HepG2 (cell line): Measurements from ENCODE around the gene EARS2. TPM values are rescaled to one million over a fixed set of nuclear protein-coding genes. Genes with fewer than 3 reads are reported as not detected.

ENCODE experiments used
- ATAD3A ChIP-seq: sonication (generic); formaldehyde crosslinking; IDR thresholded peaks from 2 replicates; pipeline ENCODE4 v1.4.0; 2020; ENCODE audit warnings: missing genetic modification reagents
- BCL6 ChIP-seq: IDR thresholded peaks from 2 replicates; pipeline ENCODE4 v1.6.1; 2016; ENCODE audit warnings: missing genetic modification reagents, missing compliant biosample characterization
- FOXP1 ChIP-seq, 2 experiments: fragments of 450-650 bp in 1 of 2; IDR thresholded peaks; 2 replicates each; pipeline ENCODE4 v1.6.1; 2017 to 2018; ENCODE audit warnings: antibody characterized with exemption in 1 of 2
- HNRNPUL1 ChIP-seq: fragments of 200-400 bp; formaldehyde crosslinking; IDR thresholded peaks from 2 replicates; pipeline ENCODE4 v1.6.1; 2017; ENCODE audit warnings: low read depth, mild to moderate bottlenecking, low read length, moderate library complexity
- IRF2 ChIP-seq: IDR thresholded peaks from 2 replicates; pipeline ENCODE4 v1.6.1; 2018; ENCODE audit warnings: missing genetic modification reagents, missing compliant biosample characterization
- IRX3 ChIP-seq: sonication (generic); formaldehyde crosslinking; IDR thresholded peaks from 2 replicates; pipeline ENCODE4 v1.8.1; 2023; ENCODE audit warnings: mild to moderate bottlenecking, low read depth, missing genetic modification reagents, borderline replicate concordance
- KAT7 ChIP-seq: IDR thresholded peaks from 2 replicates; pipeline ENCODE4 v1.6.1; 2018; ENCODE audit warnings: borderline replicate concordance, missing compliant biosample characterization
- KMT2B ChIP-seq: IDR thresholded peaks from 2 replicates; pipeline ENCODE4 v1.6.1; 2016; ENCODE audit warnings: missing genetic modification reagents, missing compliant biosample characterization
- MLLT10 ChIP-seq: sonication (generic); formaldehyde crosslinking; IDR thresholded peaks from 2 replicates; pipeline ENCODE4 v1.4.0; 2020; ENCODE audit warnings: missing genetic modification reagents
- NFE2L1 ChIP-seq: sonication (generic); formaldehyde crosslinking; IDR thresholded peaks from 2 replicates; pipeline ENCODE4 v1.4.0; 2020; ENCODE audit warnings: missing genetic modification reagents, mild to moderate bottlenecking, borderline replicate concordance
- PLRG1 ChIP-seq: fragments of 450-650 bp; conservative IDR thresholded peaks from 2 replicates; pipeline ENCODE4 v1.6.1; 2016
- REXO4 ChIP-seq: sonication (generic); formaldehyde crosslinking; IDR thresholded peaks from 2 replicates; pipeline ENCODE4 v1.8.0; 2022; ENCODE audit warnings: missing genetic modification reagents, mild to moderate bottlenecking, borderline replicate concordance
- SALL1 ChIP-seq: sonication (generic); formaldehyde crosslinking; IDR thresholded peaks from 2 replicates; pipeline ENCODE4 v1.8.0; 2022; ENCODE audit warnings: mild to moderate bottlenecking, missing genetic modification reagents
- SNAI1 ChIP-seq: sonication (generic); formaldehyde crosslinking; IDR thresholded peaks from 2 replicates; pipeline ENCODE4 v1.5.0; 2020; ENCODE audit warnings: mild to moderate bottlenecking, missing genetic modification reagents, borderline replicate concordance
- STAG1 ChIP-seq: sonication (generic); formaldehyde crosslinking; IDR thresholded peaks from 2 replicates; pipeline ENCODE4 v1.4.0; 2020; ENCODE audit warnings: missing genetic modification reagents
- TP53 ChIP-seq: sonication (generic); formaldehyde crosslinking; conservative IDR thresholded peaks from 2 replicates; pipeline ENCODE4 v1.4.0; 2020; ENCODE audit warnings: missing genetic modification reagents
- U2AF2 ChIP-seq: fragments of 200-400 bp; formaldehyde crosslinking; IDR thresholded peaks from 2 replicates; pipeline ENCODE4 v1.6.1; 2017; ENCODE audit warnings: low read depth, mild to moderate bottlenecking, low read length
- ZIK1 ChIP-seq: sonication (generic); formaldehyde crosslinking; IDR thresholded peaks from 2 replicates; pipeline ENCODE4 v1.5.0; 2020; ENCODE audit warnings: mild to moderate bottlenecking, low read depth, missing genetic modification reagents, borderline replicate concordance
- ZNF224 ChIP-seq: sonication (generic); formaldehyde crosslinking; IDR thresholded peaks from 2 replicates; pipeline ENCODE4 v1.5.0; 2020; ENCODE audit warnings: mild to moderate bottlenecking, missing genetic modification reagents
- ZNF317 ChIP-seq: sonication (generic); formaldehyde crosslinking; IDR thresholded peaks from 2 replicates; pipeline ENCODE4 v1.5.0; 2020; ENCODE audit warnings: mild to moderate bottlenecking, missing genetic modification reagents
- ZNF335 ChIP-seq: sonication (generic); formaldehyde crosslinking; IDR thresholded peaks from 2 replicates; pipeline ENCODE4 v1.4.0; 2020; ENCODE audit warnings: missing genetic modification reagents
- ZNF737 ChIP-seq: sonication (generic); formaldehyde crosslinking; IDR thresholded peaks from 2 replicates; pipeline ENCODE4 v1.5.0; 2020; ENCODE audit warnings: missing genetic modification reagents, mild to moderate bottlenecking, borderline replicate concordance
- ZNF768 ChIP-seq: sonication (generic); formaldehyde crosslinking; IDR thresholded peaks from 2 replicates; pipeline ENCODE4 v1.4.0; 2020; ENCODE audit warnings: missing genetic modification reagents
- ZNF781 ChIP-seq: sonication (generic); formaldehyde crosslinking; IDR thresholded peaks from 2 replicates; pipeline ENCODE4 v1.5.1; 2020; ENCODE audit warnings: borderline replicate concordance, mild to moderate bottlenecking, missing genetic modification reagents; ENCODE audit errors: not compliant biosample characterization
- ZNF83 ChIP-seq: sonication (generic); formaldehyde crosslinking; IDR thresholded peaks from 2 replicates; pipeline ENCODE4 v1.4.0; 2020; ENCODE audit warnings: missing genetic modification reagents, mild to moderate bottlenecking, borderline replicate concordance
- ZSCAN21 ChIP-seq: sonication (generic); formaldehyde crosslinking; IDR thresholded peaks from 2 replicates; pipeline ENCODE4 v1.8.0; 2022; ENCODE audit warnings: mild to moderate bottlenecking, missing genetic modification reagents, moderate library complexity, borderline replicate concordance
- polyA plus RNA-seq, 8 experiments: library from polyadenylated mRNA; depleted of rRNA in 3 of 8; stranded (reverse) in 7 of 8; unstranded in 1 of 8; fragments of >200 nt; fragmentation: Illumina TruSeq in 4 of 8; extraction: Trizol in 4 of 8; gene quantifications; 2 replicates each; pipeline versions ENCODE4 v1.2.1 to v1.2.3, GENCODE V29; 2011 to 2016; ENCODE audit warnings: low read depth in 4 of 8, missing spikeins in 1 of 8, mixed read lengths in 1 of 8; ENCODE audit not compliant: insufficient read depth in 1 of 8
- total RNA-seq, 5 experiments: library from RNA; depleted of rRNA; stranded (reverse); fragments of >200 nt; fragmentation: Illumina TruSeq; extraction: Trizol; gene quantifications; 2 replicates each; pipeline ENCODE4 v1.2.3, GENCODE V29; 2016; ENCODE audit warnings: low read depth in 1 of 5
- TF ChIP-seq, protein P1 (sequence below): IDR thresholded peaks from 2 replicates; pipeline ENCODE4 v1.6.1; 2016; ENCODE audit warnings: control low read depth
- TF ChIP-seq, protein P2 (sequence below): sonication (generic); formaldehyde crosslinking; IDR thresholded peaks from 2 replicates; pipeline ENCODE4 v1.5.0; 2020; ENCODE audit warnings: missing genetic modification reagents
- TF ChIP-seq, protein P3 (sequence below): sonication (generic); formaldehyde crosslinking; IDR thresholded peaks from 2 replicates; pipeline ENCODE4 v1.8.1; 2023; ENCODE audit warnings: missing genetic modification reagents, mild to moderate bottlenecking, borderline replicate concordance

The EARS2 gene
- total and polyA plus RNA-seq, 2 of the 13 experiments (the other 11 are each of a cell fraction or from before 2014, with no cell fraction given): 49.4 to 80.4 TPM

DNA sequence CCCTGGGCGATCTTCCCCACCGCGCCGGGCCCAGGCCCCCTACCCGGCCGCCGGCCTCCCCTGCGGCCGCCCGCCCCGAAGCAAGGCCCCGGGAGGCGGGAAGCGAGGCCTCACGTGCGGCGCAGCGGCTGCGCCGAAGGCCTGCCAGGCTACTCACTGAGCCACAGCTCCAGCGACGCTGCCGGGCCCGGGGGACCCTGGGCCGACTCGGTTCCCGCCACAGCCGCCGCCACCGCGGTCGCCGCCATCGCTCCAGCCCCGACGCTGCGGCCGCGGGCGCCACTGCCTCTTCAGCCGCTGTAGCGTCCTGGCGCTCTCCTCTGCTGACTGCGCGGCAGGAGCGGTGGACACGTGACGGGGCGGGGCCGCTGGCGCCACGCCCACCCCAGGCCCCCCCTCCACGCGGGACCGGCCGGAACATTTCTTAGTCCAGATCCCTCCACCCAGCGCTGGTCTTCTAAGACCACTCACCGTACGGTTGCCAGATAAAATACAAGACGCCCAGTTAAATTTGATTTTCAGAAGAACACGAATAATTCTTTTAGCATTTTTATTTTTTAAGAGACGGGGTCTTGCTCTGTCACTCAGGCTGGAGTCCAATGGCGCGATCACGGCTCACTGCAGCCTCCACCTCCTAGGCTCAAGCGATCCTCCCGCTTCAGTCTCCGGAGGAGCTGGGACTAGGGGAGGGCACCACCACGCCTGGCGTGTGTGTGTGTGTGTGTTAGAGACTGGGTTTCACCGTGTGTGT, 46.8 kb downstream of the EARS2 start, which contains the start of gene GGA2 (continued):
- TF ChIP-seq ZNF768 (peak; percentile 84), U2AF2 (no peak), ZNF781 (peak; percentile 72), PLRG1 (no peak), SALL1 (peak; percentile 94), IRF2 (CRISPR knock-in tag) (peak; percentile 89; the same call in 1 of the 2 replicates), IRX3 (peak; percentile 99), ZNF317 (peak; percentile 51; the same call in 1 of the 2 replicates), KMT2B (peak; percentile 83), ZNF224 (CRISPR knock-in tag) (0 out of 2 replicates have a peak, but pooled peaks have one; percentile 60), FOXP1 (IDR thresholded peaks at IDR 0.05) (no peak), FOXP1 (CRISPR knock-in tag; IDR thresholded peaks at IDR 0.05) (no peak), ZIK1 (CRISPR knock-in tag) (peak; percentile 99), ZNF335 (CRISPR knock-in tag) (no peak; the same call in 1 of the 2 replicates), TP53 (CRISPR knock-in tag) (0 out of 2 replicates have a peak, but pooled peaks have one; percentile 87), KAT7 (CRISPR knock-in tag) (peak; percentile 97), ZNF83 (CRISPR knock-in tag) (peak; percentile 36; the same call in 1 of the 2 replicates), ATAD3A (CRISPR knock-in tag) (peak; percentile 66; the same call in 1 of the 2 replicates), MLLT10 (CRISPR knock-in tag) (no peak), SNAI1 (peak; percentile 68; the same call in 1 of the 2 replicates), STAG1 (CRISPR knock-in tag) (peak; percentile 53), REXO4 (peak; percentile 82; the same call in 1 of the 2 replicates), BCL6 (peak; percentile 69; the same call in 1 of the 2 replicates), HNRNPUL1 (no peak), NFE2L1 (CRISPR knock-in tag) (no peak), ZSCAN21 (CRISPR knock-in tag) (peak; percentile 91), ZNF737 (CRISPR knock-in tag) (no peak)
- TF ChIP-seq, protein P1, sequence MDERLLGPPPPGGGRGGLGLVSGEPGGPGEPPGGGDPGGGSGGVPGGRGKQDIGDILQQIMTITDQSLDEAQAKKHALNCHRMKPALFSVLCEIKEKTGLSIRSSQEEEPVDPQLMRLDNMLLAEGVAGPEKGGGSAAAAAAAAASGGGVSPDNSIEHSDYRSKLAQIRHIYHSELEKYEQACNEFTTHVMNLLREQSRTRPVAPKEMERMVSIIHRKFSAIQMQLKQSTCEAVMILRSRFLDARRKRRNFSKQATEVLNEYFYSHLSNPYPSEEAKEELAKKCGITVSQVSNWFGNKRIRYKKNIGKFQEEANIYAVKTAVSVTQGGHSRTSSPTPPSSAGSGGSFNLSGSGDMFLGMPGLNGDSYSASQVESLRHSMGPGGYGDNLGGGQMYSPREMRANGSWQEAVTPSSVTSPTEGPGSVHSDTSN: peak; percentile 51; the same call in 1 of the 2 replicates
- TF ChIP-seq, protein P2, sequence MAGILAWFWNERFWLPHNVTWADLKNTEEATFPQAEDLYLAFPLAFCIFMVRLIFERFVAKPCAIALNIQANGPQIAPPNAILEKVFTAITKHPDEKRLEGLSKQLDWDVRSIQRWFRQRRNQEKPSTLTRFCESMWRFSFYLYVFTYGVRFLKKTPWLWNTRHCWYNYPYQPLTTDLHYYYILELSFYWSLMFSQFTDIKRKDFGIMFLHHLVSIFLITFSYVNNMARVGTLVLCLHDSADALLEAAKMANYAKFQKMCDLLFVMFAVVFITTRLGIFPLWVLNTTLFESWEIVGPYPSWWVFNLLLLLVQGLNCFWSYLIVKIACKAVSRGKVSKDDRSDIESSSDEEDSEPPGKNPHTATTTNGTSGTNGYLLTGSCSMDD (CRISPR knock-in tag): peak; percentile 56; the same call in 1 of the 2 replicates
- TF ChIP-seq, protein P3, sequence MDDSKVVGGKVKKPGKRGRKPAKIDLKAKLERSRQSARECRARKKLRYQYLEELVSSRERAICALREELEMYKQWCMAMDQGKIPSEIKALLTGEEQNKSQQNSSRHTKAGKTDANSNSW (CRISPR knock-in tag): peak; percentile 94; the same call in 1 of the 2 replicates
